ENCODE data around the gene ATP6AP1.

The ATP6AP1 gene, protein sequence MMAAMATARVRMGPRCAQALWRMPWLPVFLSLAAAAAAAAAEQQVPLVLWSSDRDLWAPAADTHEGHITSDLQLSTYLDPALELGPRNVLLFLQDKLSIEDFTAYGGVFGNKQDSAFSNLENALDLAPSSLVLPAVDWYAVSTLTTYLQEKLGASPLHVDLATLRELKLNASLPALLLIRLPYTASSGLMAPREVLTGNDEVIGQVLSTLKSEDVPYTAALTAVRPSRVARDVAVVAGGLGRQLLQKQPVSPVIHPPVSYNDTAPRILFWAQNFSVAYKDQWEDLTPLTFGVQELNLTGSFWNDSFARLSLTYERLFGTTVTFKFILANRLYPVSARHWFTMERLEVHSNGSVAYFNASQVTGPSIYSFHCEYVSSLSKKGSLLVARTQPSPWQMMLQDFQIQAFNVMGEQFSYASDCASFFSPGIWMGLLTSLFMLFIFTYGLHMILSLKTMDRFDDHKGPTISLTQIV

DNA sequence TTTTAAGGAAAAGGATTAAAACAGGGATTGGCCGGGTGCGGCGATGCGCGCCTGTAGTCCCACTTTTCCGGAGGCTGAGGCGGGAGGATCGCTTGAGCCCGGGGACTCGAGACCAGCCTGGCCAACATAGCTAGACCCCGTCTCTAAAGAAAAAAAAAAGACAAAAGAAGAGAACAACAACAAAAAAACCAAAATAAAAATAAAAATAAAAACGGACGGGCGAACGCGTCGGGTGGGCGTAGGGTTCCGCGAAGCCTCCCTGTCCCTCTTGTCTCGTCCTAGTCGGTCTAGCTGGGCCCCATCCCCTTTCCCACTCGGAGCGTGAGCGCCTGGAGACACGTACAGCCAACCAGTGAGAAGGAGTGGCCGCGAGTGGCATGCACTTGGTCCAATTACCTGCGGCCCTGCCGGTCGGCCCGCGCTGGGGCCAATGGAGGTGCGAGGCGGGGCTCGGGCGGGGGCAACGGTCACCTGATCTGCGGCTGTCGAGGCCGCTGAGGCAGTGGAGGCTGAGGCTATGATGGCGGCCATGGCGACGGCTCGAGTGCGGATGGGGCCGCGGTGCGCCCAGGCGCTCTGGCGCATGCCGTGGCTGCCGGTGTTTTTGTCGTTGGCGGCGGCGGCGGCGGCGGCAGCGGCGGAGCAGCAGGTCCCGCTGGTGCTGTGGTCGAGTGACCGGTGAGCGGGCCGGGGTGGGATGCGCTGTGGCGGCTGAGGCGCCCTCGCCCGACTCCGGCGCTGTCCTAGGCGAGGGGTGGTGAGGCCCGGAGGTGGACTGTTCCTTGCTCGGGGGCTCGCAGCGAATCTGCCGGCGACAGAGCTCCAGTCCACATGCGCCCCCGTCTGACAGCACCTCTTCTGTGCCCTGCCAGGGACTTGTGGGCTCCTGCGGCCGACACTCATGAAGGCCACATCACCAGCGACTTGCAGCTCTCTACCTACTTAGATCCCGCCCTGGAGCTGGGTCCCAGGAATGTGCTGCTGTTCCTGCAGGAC lies at the start of gene ATP6AP1:
Gene ATP6AP1 (plus strand): TSS at position 502 of the 996 bp plus-strand sequence. CDS start 16 bp downstream, at position 518.
- ChIA-PET POLR2A (interaction anchor here (0.8 kb wide), 1 partner anchor 31 kb away, joined by 5 read pairs; the partner anchor contains the start of gene RPL10), CTCF (interaction anchor here (0.7 to 1.2 kb wide), 4 partner anchors 18 to 108 kb away, joined by 3 read pairs; no protein-coding TSS in a partner anchor)
- TF ChIP-seq, protein P1, sequence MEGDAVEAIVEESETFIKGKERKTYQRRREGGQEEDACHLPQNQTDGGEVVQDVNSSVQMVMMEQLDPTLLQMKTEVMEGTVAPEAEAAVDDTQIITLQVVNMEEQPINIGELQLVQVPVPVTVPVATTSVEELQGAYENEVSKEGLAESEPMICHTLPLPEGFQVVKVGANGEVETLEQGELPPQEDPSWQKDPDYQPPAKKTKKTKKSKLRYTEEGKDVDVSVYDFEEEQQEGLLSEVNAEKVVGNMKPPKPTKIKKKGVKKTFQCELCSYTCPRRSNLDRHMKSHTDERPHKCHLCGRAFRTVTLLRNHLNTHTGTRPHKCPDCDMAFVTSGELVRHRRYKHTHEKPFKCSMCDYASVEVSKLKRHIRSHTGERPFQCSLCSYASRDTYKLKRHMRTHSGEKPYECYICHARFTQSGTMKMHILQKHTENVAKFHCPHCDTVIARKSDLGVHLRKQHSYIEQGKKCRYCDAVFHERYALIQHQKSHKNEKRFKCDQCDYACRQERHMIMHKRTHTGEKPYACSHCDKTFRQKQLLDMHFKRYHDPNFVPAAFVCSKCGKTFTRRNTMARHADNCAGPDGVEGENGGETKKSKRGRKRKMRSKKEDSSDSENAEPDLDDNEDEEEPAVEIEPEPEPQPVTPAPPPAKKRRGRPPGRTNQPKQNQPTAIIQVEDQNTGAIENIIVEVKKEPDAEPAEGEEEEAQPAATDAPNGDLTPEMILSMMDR (IDR thresholded peaks at IDR 0.05; ENCODE audit: insufficient read depth, low read length, missing control alignments) = no peak
- peak; percentile 41 for DNase-seq (ENCODE audit: low read depth, low spot score)
- H3K4me3 ChIP-seq (ENCODE audit: low read depth, low read length) = peak within 1 kb of the TSS; percentile 68

DNA sequence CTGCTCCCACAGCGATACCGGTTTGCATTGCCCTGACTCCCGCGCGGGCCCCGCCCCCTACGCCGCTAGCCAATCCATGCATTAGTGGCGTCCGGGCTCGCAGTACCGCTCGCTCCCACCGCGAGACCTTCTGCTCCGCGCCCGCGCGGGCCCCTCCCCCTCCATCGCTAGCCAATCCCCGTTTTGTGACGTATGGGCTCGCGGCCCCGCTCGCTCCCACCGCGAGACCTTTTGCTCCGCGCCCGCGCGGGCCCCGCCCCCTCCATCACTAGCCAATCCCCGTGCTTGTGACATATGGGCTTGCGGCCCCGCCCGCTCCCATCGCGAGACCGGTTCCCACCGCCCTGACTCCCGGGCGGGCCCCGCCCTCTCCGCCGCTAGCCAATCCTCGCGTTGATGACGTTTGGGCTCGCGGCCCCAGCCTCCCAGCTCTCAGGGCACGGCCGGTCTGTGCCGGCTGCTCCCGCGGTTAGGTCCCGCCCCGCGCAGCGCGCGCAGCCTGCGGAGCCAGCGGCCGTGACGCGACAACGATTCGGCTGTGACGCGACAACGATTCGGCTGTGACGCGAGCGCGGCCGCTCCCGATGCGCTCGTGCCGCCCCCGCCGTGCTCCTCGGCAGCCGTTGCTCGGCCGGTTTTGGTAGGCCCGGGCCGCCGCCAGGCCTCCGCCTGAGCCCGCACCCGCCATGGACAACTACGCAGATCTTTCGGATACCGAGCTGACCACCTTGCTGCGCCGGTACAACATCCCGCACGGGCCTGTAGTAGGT lies 49.5 kb upstream of the ATP6AP1 start, which contains the start of gene EMD:
Gene EMD (plus strand): TSS at position 497 of the 770 bp plus-strand sequence. CDS start 190 bp downstream, at position 687.
- POLR2A ChIA-PET = interaction anchor here (1.0 to 1.5 kb wide), 2 partner anchors 8 to 30 kb away, joined by 4 to 12 read pairs; no protein-coding TSS in a partner anchor
- TF ChIP-seq, protein P1 (IDR thresholded peaks at IDR 0.05; ENCODE audit: insufficient read depth, low read length, missing control alignments) = no peak
- H3K4me3 ChIP-seq (ENCODE audit: low read depth, low read length) = peak within 1 kb of the TSS; percentile 71
- CTCF ChIA-PET = no interaction called here
- peak; percentile 82 for DNase-seq (ENCODE audit: low read depth, low spot score)

DNA sequence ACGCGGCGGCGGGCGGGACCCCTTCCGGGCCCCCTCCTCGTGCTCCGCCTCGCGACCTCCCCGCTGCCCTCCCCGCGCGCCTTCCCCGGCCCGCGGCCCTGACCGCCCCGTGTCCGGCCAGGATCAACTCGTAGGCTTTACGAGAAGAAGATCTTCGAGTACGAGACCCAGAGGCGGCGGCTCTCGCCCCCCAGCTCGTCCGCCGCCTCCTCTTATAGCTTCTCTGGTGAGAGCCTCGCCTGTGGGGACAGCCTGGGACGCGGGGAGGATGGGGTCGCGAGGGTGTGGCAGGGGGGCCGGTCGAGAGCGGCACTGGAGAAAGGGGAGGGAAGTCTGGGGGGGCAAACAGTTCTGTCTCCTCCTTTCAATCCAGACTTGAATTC lies 48.9 kb upstream of the ATP6AP1 start:
- POLR2A ChIA-PET = interaction anchor here (1.0 to 1.5 kb wide), 2 partner anchors 9 to 30 kb away, joined by 4 to 12 read pairs; no protein-coding TSS in a partner anchor

DNA sequence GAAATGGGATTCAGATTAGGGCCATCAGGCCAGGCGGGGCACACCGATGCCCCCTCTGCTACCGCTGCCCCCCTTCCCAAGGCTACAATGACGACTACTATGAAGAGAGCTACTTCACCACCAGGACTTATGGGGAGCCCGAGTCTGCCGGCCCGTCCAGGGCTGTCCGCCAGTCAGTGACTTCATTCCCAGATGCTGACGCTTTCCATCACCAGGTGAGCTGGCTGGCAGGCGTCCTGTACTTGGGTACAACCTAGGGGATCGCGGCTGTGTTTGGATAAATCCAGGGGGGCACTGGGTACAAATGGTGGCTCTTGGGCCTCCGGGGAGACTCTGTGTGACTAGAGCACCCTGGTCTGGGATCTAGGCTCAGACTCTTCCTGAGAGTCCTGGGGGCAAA lies 48.3 kb upstream of the ATP6AP1 start:
- POLR2A ChIA-PET = interaction anchor here (0.9 to 1.5 kb wide), 2 partner anchors 9 kb away, joined by 3 to 12 read pairs; no protein-coding TSS in a partner anchor
- CTCF ChIA-PET = interaction anchor here (0.5 kb wide), 1 partner anchor 447 kb away, joined by 3 read pairs; no protein-coding TSS in a partner anchor
- TF ChIP-seq, protein P1 (IDR thresholded peaks at IDR 0.05; ENCODE audit: insufficient read depth, low read length, missing control alignments) = no peak
- H3K4me3 ChIP-seq (ENCODE audit: low read depth, low read length) = peak overlapping the region; percentile 71
- DNase-seq (ENCODE audit: low read depth, low spot score) = no peak

More for the DNA sequence above, 48.9 kb upstream of the ATP6AP1 start:
- CTCF ChIA-PET = no interaction called here
- peak overlapping the region; percentile 71 for H3K4me3 ChIP-seq (ENCODE audit: low read depth, low read length)
- no peak for DNase-seq (ENCODE audit: low read depth, low spot score)
- TF ChIP-seq, protein P1 (IDR thresholded peaks at IDR 0.05; ENCODE audit: insufficient read depth, low read length, missing control alignments) = no peak

DNA sequence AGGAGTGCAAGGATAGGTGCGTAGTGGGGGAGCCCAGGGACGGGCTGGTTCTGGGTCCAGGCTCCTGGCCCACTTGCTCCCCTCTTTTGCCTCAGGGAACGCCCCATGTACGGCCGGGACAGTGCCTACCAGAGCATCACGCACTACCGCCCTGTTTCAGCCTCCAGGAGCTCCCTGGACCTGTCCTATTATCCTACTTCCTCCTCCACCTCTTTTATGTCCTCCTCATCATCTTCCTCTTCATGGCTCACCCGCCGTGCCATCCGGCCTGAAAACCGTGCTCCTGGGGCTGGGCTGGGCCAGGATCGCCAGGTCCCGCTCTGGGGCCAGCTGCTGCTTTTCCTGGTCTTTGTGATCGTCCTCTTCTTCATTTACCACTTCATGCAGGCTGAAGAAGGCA lies 47.7 kb upstream of the ATP6AP1 start:
- ChIA-PET POLR2A (interaction anchor here (0.9 kb wide), 1 partner anchor 10 kb away, joined by 3 read pairs; no protein-coding TSS in a partner anchor), CTCF (interaction anchor here (0.5 kb wide), 1 partner anchor 448 kb away, joined by 3 read pairs; no protein-coding TSS in a partner anchor)
- peak overlapping the region; percentile 71 for H3K4me3 ChIP-seq (ENCODE audit: low read depth, low read length)
- TF ChIP-seq, protein P1 (IDR thresholded peaks at IDR 0.05; ENCODE audit: insufficient read depth, low read length, missing control alignments) = no peak
- no peak for DNase-seq (ENCODE audit: low read depth, low spot score)
